ENCODE data around the gene PSMB2.

The PSMB2 gene

DNA sequence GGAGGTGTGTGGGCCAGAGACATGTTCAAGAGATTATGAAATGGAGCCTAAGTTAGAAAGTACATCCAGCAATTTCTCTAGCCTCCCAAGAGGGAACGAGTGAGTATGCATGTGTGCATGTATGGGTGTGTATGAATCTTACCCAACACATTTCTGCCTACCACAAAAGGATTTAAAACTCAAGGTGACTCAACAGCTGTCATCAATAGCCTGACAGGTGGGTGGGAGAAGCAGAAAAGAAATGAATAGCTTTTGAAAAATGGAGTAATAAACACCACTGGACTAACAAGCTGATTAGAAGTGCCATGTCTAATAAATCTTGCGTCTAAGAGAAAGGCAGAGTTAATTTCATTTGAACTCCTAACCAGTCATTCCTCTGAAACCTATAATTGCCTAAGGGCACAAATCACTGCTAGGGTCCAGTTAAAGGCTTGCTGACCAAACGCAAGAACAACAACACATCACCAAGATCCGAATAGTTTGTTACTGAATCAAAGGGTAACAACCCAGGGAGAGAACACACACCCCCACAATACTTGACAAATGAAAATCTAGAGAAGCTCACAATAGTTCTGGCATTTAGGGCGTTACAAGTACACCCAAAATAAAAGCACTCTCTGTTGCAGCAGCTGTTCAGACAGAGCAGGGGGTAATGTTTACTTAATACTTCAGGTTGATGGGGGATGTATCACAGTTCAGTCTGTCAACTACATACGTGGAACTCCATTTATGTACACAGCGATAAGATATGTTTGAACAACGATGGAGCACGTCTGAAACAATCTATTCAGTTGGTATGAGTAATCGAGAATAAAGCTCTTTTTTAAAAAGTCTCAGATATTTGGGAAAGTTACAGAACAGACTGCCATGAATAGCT, 85.5 kb downstream of the PSMB2 start:
- no peak for DNase-seq

DNA sequence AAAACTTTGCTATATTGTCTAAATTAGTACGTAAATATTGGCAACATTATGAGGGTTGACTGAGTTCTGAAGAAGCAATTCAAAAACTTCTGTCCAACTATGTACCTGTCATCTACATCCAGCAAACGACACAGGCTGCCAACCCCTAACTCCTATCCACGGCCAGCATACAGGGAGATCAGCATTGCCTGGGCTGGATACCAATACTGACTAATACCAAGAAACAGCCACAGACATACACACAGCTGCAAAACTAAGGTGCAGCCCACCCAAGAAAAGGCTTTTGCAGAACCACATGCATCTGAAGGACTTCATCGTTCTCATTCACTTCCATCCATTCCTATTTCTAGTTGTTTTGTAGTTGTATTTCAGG, 86.1 kb downstream of the PSMB2 start:
- DNase-seq: no peak

GRCh38 chr1:35554266-35555211, 86.8 kb downstream of the PSMB2 start:
- no peak for DNase-seq

- no peak for DNase-seq
Observed at GRCh38 chr1:35553851-35554250, 87.5 kb downstream of the PSMB2 start.
